NB4 (cell line): ENCODE measurements around the gene RDX.

Experiments used
- POLR2A ChIP-seq: IDR thresholded peaks from 2 replicates; pipeline ENCODE4 v1.6.1; 2011; ENCODE audit warnings: mild to moderate bottlenecking; ENCODE audit not compliant: insufficient read length; ENCODE audit errors: extremely low read depth
- TF ChIP-seq, protein P1 (sequence below): IDR thresholded peaks from one replicate; pipeline ENCODE4 v1.5.1; 2012; ENCODE audit warnings: low read depth, low read length
- TF ChIP-seq, protein P2 (sequence below): IDR thresholded peaks from 2 replicates; pipeline ENCODE4 v1.6.1; 2011; ENCODE audit warnings: low read depth, low read length

DNA sequence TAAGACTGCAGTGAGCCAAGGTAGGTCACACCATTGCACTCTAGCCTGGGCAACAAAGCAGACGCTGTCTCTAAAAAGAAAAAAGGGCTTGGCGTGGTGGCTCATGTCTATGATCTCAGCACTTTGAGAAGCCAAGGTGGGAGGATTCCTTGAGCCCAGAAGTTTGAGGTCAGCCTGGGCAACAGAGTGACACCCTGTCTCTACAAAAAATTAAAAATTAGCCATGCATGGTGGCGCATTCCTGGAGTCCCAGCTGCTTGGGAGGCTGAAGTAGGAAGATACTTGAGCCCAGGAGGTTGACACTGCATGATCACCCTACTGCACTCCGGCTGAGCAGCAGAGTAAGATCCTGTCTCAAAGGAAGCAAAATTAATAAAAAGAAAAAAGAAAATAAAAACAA is 38.9 kb upstream of the RDX start:
- no peak for TF ChIP-seq POLR2A
- TF ChIP-seq, protein P1, sequence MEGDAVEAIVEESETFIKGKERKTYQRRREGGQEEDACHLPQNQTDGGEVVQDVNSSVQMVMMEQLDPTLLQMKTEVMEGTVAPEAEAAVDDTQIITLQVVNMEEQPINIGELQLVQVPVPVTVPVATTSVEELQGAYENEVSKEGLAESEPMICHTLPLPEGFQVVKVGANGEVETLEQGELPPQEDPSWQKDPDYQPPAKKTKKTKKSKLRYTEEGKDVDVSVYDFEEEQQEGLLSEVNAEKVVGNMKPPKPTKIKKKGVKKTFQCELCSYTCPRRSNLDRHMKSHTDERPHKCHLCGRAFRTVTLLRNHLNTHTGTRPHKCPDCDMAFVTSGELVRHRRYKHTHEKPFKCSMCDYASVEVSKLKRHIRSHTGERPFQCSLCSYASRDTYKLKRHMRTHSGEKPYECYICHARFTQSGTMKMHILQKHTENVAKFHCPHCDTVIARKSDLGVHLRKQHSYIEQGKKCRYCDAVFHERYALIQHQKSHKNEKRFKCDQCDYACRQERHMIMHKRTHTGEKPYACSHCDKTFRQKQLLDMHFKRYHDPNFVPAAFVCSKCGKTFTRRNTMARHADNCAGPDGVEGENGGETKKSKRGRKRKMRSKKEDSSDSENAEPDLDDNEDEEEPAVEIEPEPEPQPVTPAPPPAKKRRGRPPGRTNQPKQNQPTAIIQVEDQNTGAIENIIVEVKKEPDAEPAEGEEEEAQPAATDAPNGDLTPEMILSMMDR, result no peak
- TF ChIP-seq, protein P2, sequence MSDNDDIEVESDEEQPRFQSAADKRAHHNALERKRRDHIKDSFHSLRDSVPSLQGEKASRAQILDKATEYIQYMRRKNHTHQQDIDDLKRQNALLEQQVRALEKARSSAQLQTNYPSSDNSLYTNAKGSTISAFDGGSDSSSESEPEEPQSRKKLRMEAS, result no peak
